ENCODE data around the gene TMED10. TPM values are rescaled to one million over a fixed set of nuclear protein-coding genes. Genes with fewer than 3 reads are reported as not detected.

TMED10 gene
- polyA plus RNA-seq, 2 of the 4 experiments (the other 2 are of a cell fraction): 290 to 354 TPM

DNA sequence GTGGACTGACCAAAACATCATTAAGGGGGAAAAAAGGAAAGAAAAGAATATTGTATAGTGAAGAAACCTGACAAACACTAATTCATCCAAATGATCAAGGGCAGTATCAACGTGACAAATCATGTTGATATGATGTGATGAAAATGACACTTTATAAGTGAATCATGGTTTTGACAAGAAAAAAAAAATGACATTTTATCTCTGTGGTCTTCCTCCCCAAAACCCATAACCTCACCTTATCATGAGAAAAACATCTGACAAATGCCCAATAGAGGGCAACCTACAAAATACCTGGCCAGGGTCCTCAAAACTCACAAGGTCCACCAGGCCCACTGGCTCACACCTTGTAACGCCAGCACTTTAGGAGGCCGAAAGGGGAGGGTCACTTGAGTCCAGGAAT lies 13.8 kb downstream of the TMED10 start:
- FAIRE-seq (no peak), ATAC-seq (no peak), DNase-seq (ENCODE audit: low read depth in 1 of 2, low spot score in 1 of 2) (no peak)
- ChIA-PET POLR2A (no interaction called here), CTCF (no interaction called here)
- TF ChIP-seq, protein P1, sequence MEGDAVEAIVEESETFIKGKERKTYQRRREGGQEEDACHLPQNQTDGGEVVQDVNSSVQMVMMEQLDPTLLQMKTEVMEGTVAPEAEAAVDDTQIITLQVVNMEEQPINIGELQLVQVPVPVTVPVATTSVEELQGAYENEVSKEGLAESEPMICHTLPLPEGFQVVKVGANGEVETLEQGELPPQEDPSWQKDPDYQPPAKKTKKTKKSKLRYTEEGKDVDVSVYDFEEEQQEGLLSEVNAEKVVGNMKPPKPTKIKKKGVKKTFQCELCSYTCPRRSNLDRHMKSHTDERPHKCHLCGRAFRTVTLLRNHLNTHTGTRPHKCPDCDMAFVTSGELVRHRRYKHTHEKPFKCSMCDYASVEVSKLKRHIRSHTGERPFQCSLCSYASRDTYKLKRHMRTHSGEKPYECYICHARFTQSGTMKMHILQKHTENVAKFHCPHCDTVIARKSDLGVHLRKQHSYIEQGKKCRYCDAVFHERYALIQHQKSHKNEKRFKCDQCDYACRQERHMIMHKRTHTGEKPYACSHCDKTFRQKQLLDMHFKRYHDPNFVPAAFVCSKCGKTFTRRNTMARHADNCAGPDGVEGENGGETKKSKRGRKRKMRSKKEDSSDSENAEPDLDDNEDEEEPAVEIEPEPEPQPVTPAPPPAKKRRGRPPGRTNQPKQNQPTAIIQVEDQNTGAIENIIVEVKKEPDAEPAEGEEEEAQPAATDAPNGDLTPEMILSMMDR (IDR thresholded peaks at IDR 0.05): peak; percentile 10; the same call in 1 of the 3 replicates
- TF ChIP-seq CBX2 (IDR thresholded peaks at IDR 0.05; ENCODE audit: borderline replicate concordance, low read depth): no peak
- TF ChIP-seq TP53 (CRISPR knock-in tag; IDR thresholded peaks at IDR 0.05): no peak
- Histone ChIP-seq H3K9me3 (no peaks in the 10 kb centered on the region), H3K4me1 (peaks cover 18% of the 10 kb centered on the region; the same call in 2 of the 3 replicates), H3K27ac (no peak overlapping the region), H3K4me2 (no peak overlapping the region), H3K4me3 (no peak overlapping the region)
- 82% methylated on average over 3 of the region's 3 CpGs for WGBS (ENCODE audit: missing lambda C conversion rate)

DNA sequence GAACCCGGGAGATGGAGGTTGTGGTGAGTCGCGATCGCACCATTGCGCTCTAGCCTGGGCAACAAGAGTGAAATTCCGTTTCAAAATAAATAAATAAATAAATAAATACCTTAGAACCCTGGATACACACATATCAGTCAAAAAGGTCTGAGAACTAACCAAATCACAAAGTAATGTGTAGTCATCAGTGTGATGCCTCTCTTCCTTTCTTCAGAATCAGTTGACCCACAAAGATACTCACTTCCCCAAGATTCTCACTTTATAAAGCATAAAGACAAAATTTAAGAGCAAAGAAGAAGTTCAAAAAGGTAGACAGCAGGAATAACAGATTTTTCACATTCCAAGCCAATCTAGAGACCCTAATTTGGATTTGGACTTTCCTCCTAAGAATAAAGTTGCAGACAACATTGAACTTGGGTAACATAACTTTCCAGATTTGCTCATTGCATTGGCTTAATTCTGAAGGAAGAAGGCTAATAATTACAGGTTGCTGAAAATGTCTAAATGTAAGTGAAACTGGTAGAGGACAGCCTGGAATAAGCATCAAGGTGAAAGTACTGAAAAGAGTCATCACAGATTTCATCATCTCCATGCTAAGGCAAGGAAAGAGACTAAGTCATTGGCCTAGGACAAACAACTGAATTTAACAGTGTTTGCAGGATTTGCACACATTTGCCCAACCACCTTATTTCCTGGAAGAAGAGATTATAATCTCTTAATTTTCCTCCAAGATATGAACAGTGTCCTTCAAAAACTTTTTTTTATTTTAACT lies 17.4 kb downstream of the TMED10 start:
- WGBS (ENCODE audit: missing lambda C conversion rate): 93% methylated on average over 6 of the region's 6 CpGs
- ATAC-seq (no peak; a peak in 1 of 6 replicates), FAIRE-seq (no peak), DNase-seq (ENCODE audit: low read depth in 1 of 2, low spot score in 1 of 2) (peak in 1 of 2 experiments; percentile 15)
- H3K4me2 ChIP-seq: no peak overlapping the region
- H3K4me3 ChIP-seq: no peak overlapping the region
- peaks cover 15% of the 10 kb centered on the region; the same call in 2 of the 3 replicates for H3K4me1 ChIP-seq
- no peaks in the 10 kb centered on the region for H3K9me3 ChIP-seq
- H3K27ac ChIP-seq: no peak overlapping the region
- ChIA-PET POLR2A (no interaction called here), CTCF (interaction anchor here (2.9 kb wide), 1 partner anchor 137 kb away, joined by 6 read pairs; no protein-coding TSS in a partner anchor)
- TF ChIP-seq, protein P2, sequence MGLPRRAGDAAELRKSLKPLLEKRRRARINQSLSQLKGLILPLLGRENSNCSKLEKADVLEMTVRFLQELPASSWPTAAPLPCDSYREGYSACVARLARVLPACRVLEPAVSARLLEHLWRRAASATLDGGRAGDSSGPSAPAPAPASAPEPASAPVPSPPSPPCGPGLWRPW (IDR thresholded peaks at IDR 0.05): no peak
- no peak for TF ChIP-seq RFX5 (IDR thresholded peaks at IDR 0.05)
- no peak for TF ChIP-seq KDM1A (IDR thresholded peaks at IDR 0.05; ENCODE audit: low read depth)

DNA sequence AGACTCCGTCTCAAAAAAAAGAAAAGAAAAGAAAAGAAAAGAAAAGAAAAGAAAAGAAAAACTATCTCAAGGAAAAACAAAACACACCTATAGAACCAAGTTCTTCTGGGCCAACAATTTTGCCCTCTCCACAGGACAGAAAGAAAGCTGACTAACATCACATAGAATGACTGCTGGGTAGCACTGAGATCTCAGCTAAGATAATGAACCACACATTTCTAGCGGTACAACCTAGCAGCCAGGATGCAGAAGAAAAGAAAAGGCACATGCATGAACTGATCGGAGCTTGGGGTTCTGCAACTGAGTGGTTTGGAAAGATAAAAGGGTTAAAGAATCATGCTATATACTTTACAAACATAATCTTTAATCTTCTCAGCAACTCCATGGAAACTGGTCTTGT lies 19.5 kb downstream of the TMED10 start:
- CTCF ChIA-PET: interaction anchor here (0.6 to 2.9 kb wide), 5 partner anchors 16 to 139 kb away, joined by 3 to 6 read pairs (median 4); no protein-coding TSS in a partner anchor
- Histone ChIP-seq H3K9me3 (no peaks in the 10 kb centered on the region), H3K27ac (no peak overlapping the region), H3K4me2 (no peak overlapping the region), H3K4me1 (peaks cover 15% of the 10 kb centered on the region; the same call in 2 of the 3 replicates), H3K4me3 (no peak overlapping the region)
- DNase-seq (ENCODE audit: low read depth in 1 of 2, low spot score in 1 of 2) (no peak), FAIRE-seq (no peak), ATAC-seq (no peak)
- WGBS (ENCODE audit: missing lambda C conversion rate): 93% methylated on average over 3 of the region's 3 CpGs
- TF ChIP-seq KDM5A (IDR thresholded peaks at IDR 0.05): no peak
- TF ChIP-seq ESRRA (IDR thresholded peaks at IDR 0.05; ENCODE audit: borderline replicate concordance, low read length): no peak
- TF ChIP-seq NFE2L2 (conservative IDR thresholded peaks at IDR 0.05; ENCODE audit: low read length): no peak
- TF ChIP-seq, protein P2 (IDR thresholded peaks at IDR 0.05): no peak
- TF ChIP-seq, protein P3, sequence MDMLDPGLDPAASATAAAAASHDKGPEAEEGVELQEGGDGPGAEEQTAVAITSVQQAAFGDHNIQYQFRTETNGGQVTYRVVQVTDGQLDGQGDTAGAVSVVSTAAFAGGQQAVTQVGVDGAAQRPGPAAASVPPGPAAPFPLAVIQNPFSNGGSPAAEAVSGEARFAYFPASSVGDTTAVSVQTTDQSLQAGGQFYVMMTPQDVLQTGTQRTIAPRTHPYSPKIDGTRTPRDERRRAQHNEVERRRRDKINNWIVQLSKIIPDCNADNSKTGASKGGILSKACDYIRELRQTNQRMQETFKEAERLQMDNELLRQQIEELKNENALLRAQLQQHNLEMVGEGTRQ (IDR thresholded peaks at IDR 0.05): no peak
- no peak for TF ChIP-seq RAD21 (conservative IDR thresholded peaks at IDR 0.05 in 1 of 2, IDR thresholded peaks at IDR 0.05 in 1 of 2)
- TF ChIP-seq, protein P4, sequence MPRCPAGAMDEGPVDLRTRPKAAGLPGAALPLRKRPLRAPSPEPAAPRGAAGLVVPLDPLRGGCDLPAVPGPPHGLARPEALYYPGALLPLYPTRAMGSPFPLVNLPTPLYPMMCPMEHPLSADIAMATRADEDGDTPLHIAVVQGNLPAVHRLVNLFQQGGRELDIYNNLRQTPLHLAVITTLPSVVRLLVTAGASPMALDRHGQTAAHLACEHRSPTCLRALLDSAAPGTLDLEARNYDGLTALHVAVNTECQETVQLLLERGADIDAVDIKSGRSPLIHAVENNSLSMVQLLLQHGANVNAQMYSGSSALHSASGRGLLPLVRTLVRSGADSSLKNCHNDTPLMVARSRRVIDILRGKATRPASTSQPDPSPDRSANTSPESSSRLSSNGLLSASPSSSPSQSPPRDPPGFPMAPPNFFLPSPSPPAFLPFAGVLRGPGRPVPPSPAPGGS (IDR thresholded peaks at IDR 0.05): no peak
- TF ChIP-seq, protein P5, sequence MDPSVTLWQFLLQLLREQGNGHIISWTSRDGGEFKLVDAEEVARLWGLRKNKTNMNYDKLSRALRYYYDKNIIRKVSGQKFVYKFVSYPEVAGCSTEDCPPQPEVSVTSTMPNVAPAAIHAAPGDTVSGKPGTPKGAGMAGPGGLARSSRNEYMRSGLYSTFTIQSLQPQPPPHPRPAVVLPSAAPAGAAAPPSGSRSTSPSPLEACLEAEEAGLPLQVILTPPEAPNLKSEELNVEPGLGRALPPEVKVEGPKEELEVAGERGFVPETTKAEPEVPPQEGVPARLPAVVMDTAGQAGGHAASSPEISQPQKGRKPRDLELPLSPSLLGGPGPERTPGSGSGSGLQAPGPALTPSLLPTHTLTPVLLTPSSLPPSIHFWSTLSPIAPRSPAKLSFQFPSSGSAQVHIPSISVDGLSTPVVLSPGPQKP (IDR thresholded peaks at IDR 0.05; ENCODE audit: low read depth, low read length): no peak
- TF ChIP-seq JUN (IDR thresholded peaks at IDR 0.05): no peak
- TF ChIP-seq CBX2 (IDR thresholded peaks at IDR 0.05; ENCODE audit: borderline replicate concordance, low read depth): no peak
- TF ChIP-seq, protein P6, sequence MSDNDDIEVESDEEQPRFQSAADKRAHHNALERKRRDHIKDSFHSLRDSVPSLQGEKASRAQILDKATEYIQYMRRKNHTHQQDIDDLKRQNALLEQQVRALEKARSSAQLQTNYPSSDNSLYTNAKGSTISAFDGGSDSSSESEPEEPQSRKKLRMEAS (IDR thresholded peaks at IDR 0.05): no peak
- POLR2A ChIA-PET: no interaction called here

Data from A549 (cell line).